ENCODE results near the gene MED26. TPM values are rescaled to one million over a fixed set of nuclear protein-coding genes. Genes with fewer than 3 reads are reported as not detected.

MED26 gene
- total and polyA plus RNA-seq, 9 of the 15 experiments (the other 6 are each of a cell fraction or from before 2014, with no cell fraction given): 0.71 to 15.1 (median 6.2) TPM

GRCh38 chr19:16650821-16651220 is 22.8 kb upstream of the MED26 start:
- H3K4me3 ChIP-seq: no peak overlapping the region
- no peak overlapping the region for H3K9ac ChIP-seq (ENCODE audit: insufficient read depth in 1 of 2, low read depth in 2 of 2, low read length in 2 of 2)
- H4K20me1 ChIP-seq (replicated peaks; ENCODE audit: control insufficient read depth, insufficient read depth, low read length): peaks cover 4% of the 10 kb centered on the region; the same call in 1 of the 2 replicates
- H2AFZ ChIP-seq (ENCODE audit: low read depth, low read length): no peak overlapping the region
- 95% methylated on average over 2 of the region's 2 CpGs for WGBS (ENCODE audit: insufficient coverage, low coverage, missing lambda C conversion rate)
- intact Hi-C loops (cut with micrococcal nuclease): no loop called here
- TF ChIP-seq GABPB2 (CRISPR knock-in tag; conservative IDR thresholded peaks at IDR 0.05): no peak
- no peak for TF ChIP-seq KAT8 (IDR thresholded peaks at IDR 0.05; ENCODE audit: low read depth)
- no peak for TF ChIP-seq KAT2B (IDR thresholded peaks at IDR 0.05; ENCODE audit: low read depth, low read length)
- TF ChIP-seq JUN (IDR thresholded peaks at IDR 0.05; ENCODE audit: borderline replicate concordance, low read depth, low read length): no peak
- TF ChIP-seq JUN (CRISPR knock-in tag; IDR thresholded peaks at IDR 0.05; ENCODE audit: borderline replicate concordance): no peak
- TF ChIP-seq CREB3L1 (IDR thresholded peaks at IDR 0.05; ENCODE audit: borderline replicate concordance, low read depth): no peak
- TF ChIP-seq ZNF444 (CRISPR knock-in tag; IDR thresholded peaks at IDR 0.05): no peak
- ATAC-seq (no peak), FAIRE-seq (no peak), DNase-seq (ENCODE audit: extremely low read depth in 1 of 4, low spot score in 3 of 4) (no peak)
- no peak overlapping the region for H3K27ac ChIP-seq (ENCODE audit: extremely low read depth, low read depth, low read length)
- H3K4me1 ChIP-seq (replicated peaks in 1 of 2; ENCODE audit: control insufficient read depth in 2 of 2, insufficient read depth in 2 of 2, low read length in 2 of 2): no peaks in the 10 kb centered on the region
- ChIA-PET POLR2A (interaction anchor here (0.7 to 4.1 kb wide), 3 partner anchors 10 to 108 kb away, joined by 3 to 31 read pairs (median 3); partner anchors contain the start of gene TMEM38A), CTCF (ENCODE audit: low intra/inter-chr PET ratio) (no interaction called here)
- H3K79me2 ChIP-seq (ENCODE audit: control insufficient read depth, insufficient read depth, low read length): peaks cover 12% of the 10 kb centered on the region; the same call in 2 of the 3 replicates
- in situ Hi-C loops (cut with MboI): no loop called here
- no peak overlapping the region for H3K4me2 ChIP-seq (ENCODE audit: insufficient read depth, low read length)
- H3K9me3 ChIP-seq (replicated peaks; ENCODE audit: control insufficient read depth, insufficient read depth, low read depth, low read length): no peaks in the 10 kb centered on the region
- no TSS peak for BruUV-seq (replicated peaks)
- no peaks in the 10 kb centered on the region for H3K9me1 ChIP-seq (ENCODE audit: control insufficient read depth, insufficient read depth, low read length)
- peaks cover 90% of the 10 kb centered on the region for H3K36me3 ChIP-seq (ENCODE audit: control insufficient read depth, insufficient read depth, low read length)
- no peaks in the 10 kb centered on the region for H3K27me3 ChIP-seq (ENCODE audit: control insufficient read depth in 2 of 2, insufficient read depth in 2 of 2, low read length in 2 of 2)

All from K562 (cell line).